ENCODE data around the gene CCDC9.
A peak's percentile ranks its signal among the peaks of the same experiment; 100 is the strongest.

- TF ChIP-seq POLR2A (IDR thresholded peaks at IDR 0.05) (no peak), CTCF (IDR thresholded peaks at IDR 0.05) (peak; percentile 71 to 83 (median 76))
Measured at GRCh38 chr19:47296036-47296435, 39.7 kb downstream of the CCDC9 start.

All from esophagus squamous epithelium (tissue), 4 donors.